Body of pancreas (tissue), 4 donors: Measurements from ENCODE around the gene IRAG1.

Experiments used
- POLR2A ChIP-seq, 3 donors: fragments of 450-650 bp; IDR thresholded peaks; one replicate each; pipeline ENCODE4 v1.6.1; 2016; ENCODE audit warnings: antibody characterized with exemption in 3 of 3, mild to moderate bottlenecking in 2 of 3
- TF ChIP-seq, protein P1 (sequence below), 7 experiments: fragments of 450-650 bp in 4 of 7; fragments of 200-600 bp in 3 of 7; sonication (generic) in 3 of 7; IDR thresholded peaks; one replicate each; pipeline ENCODE4 v1.5.1; 2016 to 2019; ENCODE audit warnings: antibody characterized with exemption in 7 of 7

DNA sequence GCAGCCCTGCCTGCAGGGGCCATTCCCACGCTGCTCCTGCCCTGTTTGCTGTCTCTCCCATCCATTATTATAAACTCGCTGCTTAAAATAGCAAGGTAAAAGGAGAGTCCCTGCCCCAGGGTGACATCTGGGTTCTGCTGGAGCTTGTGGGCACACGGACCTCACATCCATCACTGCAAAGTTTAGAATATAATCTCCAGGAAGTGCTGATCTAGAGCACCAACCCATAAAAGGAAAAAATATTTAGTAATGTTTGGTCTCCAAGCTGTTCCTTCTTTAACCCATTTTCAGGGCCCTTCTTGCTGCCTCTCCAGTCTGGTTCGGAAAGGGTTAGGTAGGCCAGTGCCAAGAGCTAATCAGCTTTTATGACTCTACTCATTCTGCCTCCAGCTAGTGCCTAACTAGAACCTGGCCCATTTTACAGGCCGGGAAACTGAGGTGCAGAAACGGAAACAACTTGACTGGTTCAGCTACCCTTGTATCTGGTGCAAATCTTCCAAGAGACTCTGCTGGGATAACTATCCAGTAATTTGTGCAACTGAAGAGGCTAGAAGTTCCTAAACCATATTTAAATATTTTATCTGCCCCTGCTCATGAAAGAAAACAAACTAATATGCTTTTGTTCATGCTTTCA lies 37.5 kb downstream of the IRAG1 start:
- TF ChIP-seq, protein P1, sequence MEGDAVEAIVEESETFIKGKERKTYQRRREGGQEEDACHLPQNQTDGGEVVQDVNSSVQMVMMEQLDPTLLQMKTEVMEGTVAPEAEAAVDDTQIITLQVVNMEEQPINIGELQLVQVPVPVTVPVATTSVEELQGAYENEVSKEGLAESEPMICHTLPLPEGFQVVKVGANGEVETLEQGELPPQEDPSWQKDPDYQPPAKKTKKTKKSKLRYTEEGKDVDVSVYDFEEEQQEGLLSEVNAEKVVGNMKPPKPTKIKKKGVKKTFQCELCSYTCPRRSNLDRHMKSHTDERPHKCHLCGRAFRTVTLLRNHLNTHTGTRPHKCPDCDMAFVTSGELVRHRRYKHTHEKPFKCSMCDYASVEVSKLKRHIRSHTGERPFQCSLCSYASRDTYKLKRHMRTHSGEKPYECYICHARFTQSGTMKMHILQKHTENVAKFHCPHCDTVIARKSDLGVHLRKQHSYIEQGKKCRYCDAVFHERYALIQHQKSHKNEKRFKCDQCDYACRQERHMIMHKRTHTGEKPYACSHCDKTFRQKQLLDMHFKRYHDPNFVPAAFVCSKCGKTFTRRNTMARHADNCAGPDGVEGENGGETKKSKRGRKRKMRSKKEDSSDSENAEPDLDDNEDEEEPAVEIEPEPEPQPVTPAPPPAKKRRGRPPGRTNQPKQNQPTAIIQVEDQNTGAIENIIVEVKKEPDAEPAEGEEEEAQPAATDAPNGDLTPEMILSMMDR (IDR thresholded peaks at IDR 0.05) = no peak
- no peak for TF ChIP-seq POLR2A (IDR thresholded peaks at IDR 0.05)
